ENCODE measurements around the gene SKIDA1.

Gene SKIDA1

GRCh38 chr10:21529032-21529910 is 3.8 kb upstream of the SKIDA1 start:
- DNase-seq (ENCODE audit: low spot score): no peak
- ChIA-PET POLR2A (ENCODE audit: low non-redundant PET) (no interaction called here), CTCF (interaction anchor here (0.6 kb wide), 1 partner anchor 138 kb away, joined by 5 read pairs; no protein-coding TSS in a partner anchor)
- no peak overlapping the region for H3K27ac ChIP-seq
- no peak for TF ChIP-seq CTCF (conservative IDR thresholded peaks at IDR 0.05; ENCODE audit: low read depth)

GRCh38 chr10:21528236-21529031 is 3.0 kb upstream of the SKIDA1 start:
- H3K27ac ChIP-seq: no peak overlapping the region
- no peak for DNase-seq (ENCODE audit: low spot score)
- CTCF ChIA-PET: interaction anchor here (0.6 kb wide), 1 partner anchor 139 kb away, joined by 5 read pairs; no protein-coding TSS in a partner anchor
- TF ChIP-seq CTCF (conservative IDR thresholded peaks at IDR 0.05; ENCODE audit: low read depth): no peak
- POLR2A ChIA-PET (ENCODE audit: low non-redundant PET): interaction anchor here (0.7 kb wide), 1 partner anchor 32 kb away, joined by 4 read pairs; no protein-coding TSS in a partner anchor

- POLR2A ChIA-PET (ENCODE audit: low non-redundant PET): interaction anchor here (0.7 kb wide), 1 partner anchor 31 kb away, joined by 4 read pairs; no protein-coding TSS in a partner anchor
- peak overlapping the region; percentile 99 for H3K27ac ChIP-seq
- TF ChIP-seq CTCF (conservative IDR thresholded peaks at IDR 0.05; ENCODE audit: low read depth): no peak
- CTCF ChIA-PET: interaction anchor here (0.6 to 1.0 kb wide), 3 partner anchors 32 to 443 kb away, joined by 3 read pairs; no protein-coding TSS in a partner anchor
- DNase-seq (ENCODE audit: low spot score): no peak
Observed at GRCh38 chr10:21527598-21528235, 2.2 kb upstream of the SKIDA1 start.

GRCh38 chr10:21526860-21527597 is 1.5 kb upstream of the SKIDA1 start:
- H3K27ac ChIP-seq: peak overlapping the region; percentile 99
- TF ChIP-seq CTCF (conservative IDR thresholded peaks at IDR 0.05; ENCODE audit: low read depth): no peak
- DNase-seq (ENCODE audit: low spot score): peak; percentile 34
- ChIA-PET POLR2A (ENCODE audit: low non-redundant PET) (no interaction called here), CTCF (interaction anchor here (0.6 to 1.0 kb wide), 4 partner anchors 17 to 442 kb away, joined by 3 read pairs; no protein-coding TSS in a partner anchor)

GRCh38 chr10:21526188-21526859 is 842 bp upstream of the SKIDA1 start:
- ChIA-PET CTCF (interaction anchor here (0.5 to 1.0 kb wide), 4 partner anchors 10 to 230 kb away, joined by 3 to 5 read pairs (median 3); no protein-coding TSS in a partner anchor), POLR2A (ENCODE audit: low non-redundant PET) (no interaction called here)
- no peak for TF ChIP-seq CTCF (conservative IDR thresholded peaks at IDR 0.05; ENCODE audit: low read depth)
- DNase-seq (ENCODE audit: low spot score): peak; percentile 61
- peak overlapping the region; percentile 99 for H3K27ac ChIP-seq
